Testis (tissue), 3 donors: ENCODE measurements around the gene TTF2. TPM values are rescaled to one million over a fixed set of nuclear protein-coding genes. Genes with fewer than 3 reads are reported as not detected.

ENCODE experiments used
- DNase-seq: peaks from one replicate; pipeline ENCODE4 v3.0.0-alpha.2; 2019
- H3K27ac ChIP-seq, 2 donors: fragments of 200-600 bp; sonication (generic); one replicate each; pipeline ENCODE4 v1.5.1; 2019
- H3K27me3 ChIP-seq: fragments of 200-600 bp; sonication (generic); one replicate; pipeline ENCODE4 v1.5.1; 2019
- H3K36me3 ChIP-seq: fragments of 200-600 bp; sonication (generic); one replicate; pipeline ENCODE4 v1.5.1; 2017; ENCODE audit warnings: low read depth; ENCODE audit errors: missing control alignments
- H3K4me1 ChIP-seq: fragments of 200-600 bp; sonication (generic); one replicate; pipeline ENCODE4 v1.5.1; 2019
- H3K4me3 ChIP-seq, 2 donors: fragments of 200-600 bp; sonication (generic); one replicate each; pipeline ENCODE4 v1.5.1; 2017 to 2019
- H3K9me3 ChIP-seq: fragments of 200-600 bp; sonication (generic); one replicate; pipeline ENCODE4 v1.5.1; 2017
- POLR2A ChIP-seq: fragments of 450-650 bp; IDR thresholded peaks from one replicate; pipeline ENCODE4 v1.6.1; 2017; ENCODE audit warnings: antibody characterized with exemption, mild to moderate bottlenecking, moderate library complexity
- WGBS, 2 donors: methylation state at CpG; one replicate each; pipeline ENCODE4 v1.1.5; 2018; 5-methylcytosine and 5-hydroxymethylcytosine counted together
- intact Hi-C: fragments of 100-400 bp; cut with DNase I; formaldehyde crosslinking; loops from one replicate; pipeline ENCODE4 v1.15.1; 2023; ENCODE audit warnings: low total_unique reads
- polyA plus RNA-seq: library from polyadenylated mRNA; stranded (reverse); fragments of 350-450 nt; fragmentation: Illumina TruSeq; extraction: RNeasy Lipid Tissue Mini Kit (QIAGEN cat#74804); gene quantifications from one replicate; pipeline ENCODE4 v1.2.3, GENCODE V29; 2014; ENCODE audit warnings: low read depth, low replicate concordance; ENCODE audit not compliant: insufficient read depth
- total RNA-seq, 2 donors: library from RNA; depleted of rRNA; stranded (reverse); fragments of >200 nt; gene quantifications; one replicate each; pipeline ENCODE4 v1.2.3, GENCODE V29; 2016
- TF ChIP-seq, protein P1 (sequence below), 3 experiments: fragments of 450-650 bp in 2 of 3; fragments of 200-600 bp in 1 of 3; sonication (generic) in 1 of 3; IDR thresholded peaks; one replicate each; pipeline ENCODE4 v1.5.1; 2016 to 2019; ENCODE audit warnings: antibody characterized with exemption in 3 of 3, mild to moderate bottlenecking in 2 of 3, moderate library complexity in 1 of 3

The TTF2 gene
- total and polyA plus RNA-seq, 3 donors from 2014 or later: 20.2 to 26.5 (median 20.8) TPM

DNA sequence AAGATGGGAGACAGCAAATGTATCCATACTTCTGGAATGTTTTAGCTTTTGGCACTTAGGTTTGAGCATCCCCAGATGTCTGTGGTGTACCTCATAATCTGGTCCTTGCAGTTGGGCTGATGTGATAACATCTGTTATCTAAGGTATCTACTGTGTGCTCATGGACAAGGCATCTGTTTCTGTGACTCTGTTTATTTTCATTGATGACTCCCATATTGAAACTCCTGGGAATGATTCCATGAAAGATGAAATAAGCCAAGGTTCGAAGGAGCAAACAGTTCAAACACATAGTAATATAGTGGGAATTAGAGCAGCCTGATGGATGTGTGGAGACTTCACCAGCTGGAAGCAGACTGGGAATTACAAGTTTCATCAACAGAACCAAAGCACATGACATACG is 82.1 kb downstream of the TTF2 start:
- DNase-seq: no peak
- no peaks in the 10 kb centered on the region for H3K9me3 ChIP-seq
- no peaks in the 10 kb centered on the region for H3K4me1 ChIP-seq
- H3K27me3 ChIP-seq: no peaks in the 10 kb centered on the region
- intact Hi-C loops: no loop called here
- no peak overlapping the region for H3K4me3 ChIP-seq
- 74 to 91% methylated on average over 2 of the region's 2 CpGs for WGBS, 2 donors
- no peak overlapping the region for H3K27ac ChIP-seq
- no peaks in the 10 kb centered on the region for H3K36me3 ChIP-seq
- TF ChIP-seq, protein P1, sequence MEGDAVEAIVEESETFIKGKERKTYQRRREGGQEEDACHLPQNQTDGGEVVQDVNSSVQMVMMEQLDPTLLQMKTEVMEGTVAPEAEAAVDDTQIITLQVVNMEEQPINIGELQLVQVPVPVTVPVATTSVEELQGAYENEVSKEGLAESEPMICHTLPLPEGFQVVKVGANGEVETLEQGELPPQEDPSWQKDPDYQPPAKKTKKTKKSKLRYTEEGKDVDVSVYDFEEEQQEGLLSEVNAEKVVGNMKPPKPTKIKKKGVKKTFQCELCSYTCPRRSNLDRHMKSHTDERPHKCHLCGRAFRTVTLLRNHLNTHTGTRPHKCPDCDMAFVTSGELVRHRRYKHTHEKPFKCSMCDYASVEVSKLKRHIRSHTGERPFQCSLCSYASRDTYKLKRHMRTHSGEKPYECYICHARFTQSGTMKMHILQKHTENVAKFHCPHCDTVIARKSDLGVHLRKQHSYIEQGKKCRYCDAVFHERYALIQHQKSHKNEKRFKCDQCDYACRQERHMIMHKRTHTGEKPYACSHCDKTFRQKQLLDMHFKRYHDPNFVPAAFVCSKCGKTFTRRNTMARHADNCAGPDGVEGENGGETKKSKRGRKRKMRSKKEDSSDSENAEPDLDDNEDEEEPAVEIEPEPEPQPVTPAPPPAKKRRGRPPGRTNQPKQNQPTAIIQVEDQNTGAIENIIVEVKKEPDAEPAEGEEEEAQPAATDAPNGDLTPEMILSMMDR (IDR thresholded peaks at IDR 0.05): no peak
- no peak for TF ChIP-seq POLR2A

DNA sequence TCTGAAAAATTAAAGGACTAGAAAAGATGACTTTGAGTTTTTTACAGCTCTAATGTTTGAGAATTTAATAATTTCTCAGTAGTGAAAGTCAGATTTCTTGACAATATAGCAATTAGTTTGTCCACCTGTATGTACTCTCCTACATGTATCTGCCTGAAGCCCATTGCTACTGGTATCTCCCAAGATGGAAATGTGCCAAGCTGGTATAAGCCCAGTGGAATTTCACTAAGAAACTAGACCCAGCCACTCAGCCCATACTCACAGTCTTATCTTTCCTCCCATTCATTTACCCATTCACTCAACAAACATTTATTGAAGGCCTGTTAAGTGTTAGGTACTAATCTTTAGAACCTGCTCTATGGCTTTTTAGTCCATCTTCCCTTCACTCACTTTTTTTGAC is 83.0 kb downstream of the TTF2 start:
- no peaks in the 10 kb centered on the region for H3K27me3 ChIP-seq
- intact Hi-C loops: no loop called here

DNA sequence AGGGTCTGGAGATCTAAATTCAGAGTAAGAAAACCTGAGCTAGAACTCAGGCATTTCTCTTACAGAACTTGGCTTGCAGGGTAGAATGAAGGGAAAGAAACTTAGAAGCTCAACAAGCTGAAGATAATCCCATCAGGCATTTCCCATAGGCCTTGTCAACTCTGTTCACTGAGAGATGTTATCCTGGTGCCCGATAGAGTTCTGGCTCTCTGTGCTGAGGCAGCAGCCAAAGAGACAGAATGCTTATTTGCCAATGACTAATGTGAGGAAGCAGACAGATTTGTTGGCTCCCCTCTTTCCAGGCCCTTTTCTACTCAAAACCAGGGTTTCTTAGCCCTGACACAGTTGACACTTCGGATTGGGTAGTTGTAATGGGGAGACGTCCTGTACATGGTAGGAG is 83.7 kb downstream of the TTF2 start:
- no peak for TF ChIP-seq POLR2A
- TF ChIP-seq, protein P1 (IDR thresholded peaks at IDR 0.05): no peak
- DNase-seq: no peak
- Histone ChIP-seq H3K27me3 (no peaks in the 10 kb centered on the region), H3K4me3 (no peak overlapping the region), H3K27ac (no peak overlapping the region), H3K9me3 (no peaks in the 10 kb centered on the region), H3K4me1 (no peaks in the 10 kb centered on the region), H3K36me3 (no peaks in the 10 kb centered on the region)
- intact Hi-C loops: no loop called here
- WGBS, 2 donors: 84 to 86% methylated on average over 3 of the region's 3 CpGs

More for the DNA sequence above, 83.0 kb downstream of the TTF2 start:
- no peak overlapping the region for H3K27ac ChIP-seq
- no peaks in the 10 kb centered on the region for H3K9me3 ChIP-seq
- H3K36me3 ChIP-seq: no peaks in the 10 kb centered on the region
- TF ChIP-seq, protein P1 (IDR thresholded peaks at IDR 0.05): no peak
- no peak for TF ChIP-seq POLR2A
- no peak for DNase-seq
- no peak overlapping the region for H3K4me3 ChIP-seq
- H3K4me1 ChIP-seq: no peaks in the 10 kb centered on the region

DNA sequence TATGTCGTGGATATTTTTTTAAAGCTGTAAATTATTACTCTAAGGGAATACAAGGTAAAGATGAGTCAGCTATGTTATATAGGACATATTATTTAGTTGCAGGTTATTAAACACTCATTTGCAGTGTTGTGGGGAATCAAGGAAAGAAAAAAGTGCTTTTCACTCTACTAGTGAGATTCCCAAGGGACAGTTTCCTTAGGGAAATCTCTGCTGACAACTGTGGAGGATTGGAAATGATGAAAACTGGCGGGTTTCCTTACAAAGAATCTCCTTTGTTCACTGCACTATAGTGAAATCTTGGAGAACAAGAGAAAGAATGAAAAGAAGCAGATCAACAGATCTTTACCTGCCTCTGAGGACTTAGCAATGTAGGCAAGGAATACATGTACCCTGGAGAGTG is 85.9 kb downstream of the TTF2 start:
- Histone ChIP-seq H3K27me3 (no peaks in the 10 kb centered on the region), H3K27ac (no peak overlapping the region), H3K4me3 (no peak overlapping the region), H3K36me3 (no peaks in the 10 kb centered on the region), H3K4me1 (no peaks in the 10 kb centered on the region), H3K9me3 (no peaks in the 10 kb centered on the region)
- 88 to 94% methylated on average over 2 of the region's 2 CpGs for whole genome bisulfite sequencing, 2 donors
- intact Hi-C loops: no loop called here
- TF ChIP-seq, protein P1 (IDR thresholded peaks at IDR 0.05): no peak
- no peak for TF ChIP-seq POLR2A
- DNase-seq: no peak

DNA sequence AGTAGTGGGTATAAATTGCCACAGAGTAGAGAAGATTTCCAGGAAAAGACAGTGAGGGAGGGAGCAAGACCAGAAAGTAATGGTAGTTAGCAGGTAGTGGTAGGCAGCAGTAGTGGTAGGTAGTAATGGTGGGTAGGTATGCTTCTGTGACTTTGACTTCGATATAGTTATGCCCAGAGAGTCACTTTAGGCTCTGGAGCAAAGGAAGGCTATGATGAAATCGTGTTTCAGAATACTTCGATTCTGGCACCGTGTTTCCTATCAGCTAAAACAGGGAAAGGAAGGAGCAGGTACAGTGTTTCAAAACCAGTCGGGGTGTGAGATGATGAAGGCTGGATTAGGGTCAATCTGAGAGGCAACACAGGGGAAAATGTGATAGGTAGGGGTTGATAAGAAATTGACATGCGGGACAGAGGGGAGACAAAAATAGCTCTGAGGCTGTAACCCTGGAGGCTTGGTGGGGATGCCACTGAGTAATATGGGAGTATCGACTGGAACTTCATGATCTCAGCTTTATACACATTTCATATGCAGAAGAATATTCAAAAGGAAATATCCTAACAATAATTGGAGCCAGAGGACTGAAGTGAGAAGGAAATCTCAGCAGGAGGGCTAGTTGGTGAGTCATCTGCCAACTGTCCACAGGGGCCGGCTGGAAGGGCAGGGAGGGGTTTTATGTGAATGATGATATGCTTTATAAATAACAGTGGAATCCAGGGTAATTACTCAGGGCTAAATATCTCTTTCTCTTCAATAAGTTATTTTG is 86.6 kb downstream of the TTF2 start:
- Histone ChIP-seq H3K4me1 (no peaks in the 10 kb centered on the region), H3K4me3 (no peak overlapping the region), H3K27me3 (no peaks in the 10 kb centered on the region), H3K9me3 (no peaks in the 10 kb centered on the region), H3K27ac (no peak overlapping the region), H3K36me3 (no peaks in the 10 kb centered on the region)
- DNase-seq: no peak
- intact Hi-C loops: no loop called here
- 71 to 80% methylated on average over 8 of the region's 8 CpGs for WGBS, 2 donors
- no peak for TF ChIP-seq POLR2A
- TF ChIP-seq, protein P1 (IDR thresholded peaks at IDR 0.05): no peak
